Measurements from ENCODE around the gene SLC9C1. TPM values are rescaled to one million over a fixed set of nuclear protein-coding genes. Genes with fewer than 3 reads are reported as not detected.

SLC9C1 gene
- total RNA-seq, 4 donors from 2014 or later = not detected

GRCh38 chr3:112327371-112327951 lies 33.4 kb upstream of the SLC9C1 start:
- Histone ChIP-seq H3K27me3 (no peaks in the 10 kb centered on the region), H3K9me3 (no peaks in the 10 kb centered on the region), H3K4me3 (no peak overlapping the region), H3K27ac (no peak overlapping the region), H3K4me1 (peaks cover 0 to 4% (median under 1%) of the 10 kb centered on the region in 4 donors), H3K36me3 (no peaks in the 10 kb centered on the region)
- intact Hi-C loops (cut with DNase I; ENCODE audit: low total_unique reads) = no loop called here
- no peak for TF ChIP-seq EP300 (IDR thresholded peaks at IDR 0.05; ENCODE audit: low read depth)
- peak; percentile 57 to 72 (median 60) for TF ChIP-seq CTCF (IDR thresholded peaks at IDR 0.05)
- TF ChIP-seq POLR2AphosphoS5 (IDR thresholded peaks at IDR 0.05) = no peak
- in situ Hi-C loops (cut with MboI; ENCODE audit: low pct_ligation_motif_present in 1 of 4, low pct_unique_long_range_greater_than_20kb in 1 of 4, low sequenced_read_pairs in 3 of 4) = loop anchor here in 2 of 4 donors (10.0 kb wide), 2 partner anchors 187 to 197 kb away; no protein-coding TSS in a partner anchor
- no peak for DNase-seq
- WGBS, 2 donors (ENCODE audit: low coverage in 1 of 2) = 0 to 3% methylated on average over 1 to 2 of the region's 2 CpGs

GRCh38 chr3:112321867-112322652 lies 28.0 kb upstream of the SLC9C1 start:
- H3K4me3 ChIP-seq = no peak overlapping the region
- 22 to 43% methylated on average over 3 to 5 of the region's 5 CpGs for WGBS, 2 donors (ENCODE audit: low coverage in 1 of 2)
- peak overlapping the region in 2 of 4 donors; percentile 27 to 29 for H3K27ac ChIP-seq
- peaks cover 0 to 8% (median 0%) of the 10 kb centered on the region in 4 donors for H3K4me1 ChIP-seq
- no peak for TF ChIP-seq POLR2AphosphoS5 (IDR thresholded peaks at IDR 0.05)
- TF ChIP-seq EP300 (IDR thresholded peaks at IDR 0.05; ENCODE audit: low read depth) = no peak
- TF ChIP-seq POLR2A (IDR thresholded peaks at IDR 0.05) = no peak
- no peak for TF ChIP-seq CTCF (IDR thresholded peaks at IDR 0.05)
- no peaks in the 10 kb centered on the region for H3K27me3 ChIP-seq
- no peaks in the 10 kb centered on the region for H3K9me3 ChIP-seq
- in situ Hi-C loops (cut with MboI; ENCODE audit: low pct_ligation_motif_present in 1 of 4, low pct_unique_long_range_greater_than_20kb in 1 of 4, low sequenced_read_pairs in 3 of 4) (loop anchor here in 3 of 4 donors (5.0 to 10.0 kb wide), 3 partner anchors 190 to 203 kb away; no protein-coding TSS in a partner anchor), intact Hi-C loops (cut with DNase I; ENCODE audit: low total_unique reads) (no loop called here)
- no peak for DNase-seq
- no peaks in the 10 kb centered on the region for H3K36me3 ChIP-seq

DNA sequence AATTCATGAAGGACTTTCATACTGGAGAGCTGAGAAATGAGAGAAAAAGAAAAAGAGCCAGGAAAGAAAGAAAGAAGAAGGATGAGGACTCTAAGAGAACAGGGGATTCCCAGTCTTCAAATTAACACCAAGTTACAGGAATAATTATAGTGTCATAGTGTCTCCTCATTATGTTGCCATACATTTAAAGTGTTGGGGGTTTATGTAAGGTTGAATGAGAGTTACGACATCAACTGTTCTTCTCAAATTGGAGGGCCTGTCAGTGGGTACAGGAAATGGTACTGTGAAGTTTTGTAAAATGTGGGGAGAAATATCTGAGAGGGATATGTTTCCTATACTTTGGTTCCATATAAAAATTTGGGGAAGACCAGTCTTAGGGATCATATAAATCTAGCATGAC lies 26.7 kb upstream of the SLC9C1 start:
- no peak for DNase-seq
- Histone ChIP-seq H3K4me1 (peaks cover 0 to 8% (median 0%) of the 10 kb centered on the region in 4 donors), H3K4me3 (no peak overlapping the region), H3K27me3 (no peaks in the 10 kb centered on the region), H3K36me3 (no peaks in the 10 kb centered on the region), H3K9me3 (peaks cover 0 to 8% of the 10 kb centered on the region in 2 donors), H3K27ac (no peak overlapping the region)
- intact Hi-C loops (cut with DNase I; ENCODE audit: low total_unique reads) = no loop called here
- WGBS, 2 donors (ENCODE audit: low coverage in 1 of 2) = 56 to 83% methylated on average over 1 of the region's 1 CpG
- in situ Hi-C loops (cut with MboI; ENCODE audit: low pct_ligation_motif_present in 1 of 4, low pct_unique_long_range_greater_than_20kb in 1 of 4, low sequenced_read_pairs in 3 of 4) = loop anchor here in 3 of 4 donors (5.0 to 10.0 kb wide), 3 partner anchors 192 to 204 kb away; no protein-coding TSS in a partner anchor
- no peak for TF ChIP-seq CTCF (IDR thresholded peaks at IDR 0.05)

GRCh38 chr3:112319516-112320276 lies 25.7 kb upstream of the SLC9C1 start:
- Histone ChIP-seq H3K4me3 (no peak overlapping the region), H3K36me3 (no peaks in the 10 kb centered on the region), H3K27ac (no peak overlapping the region), H3K9me3 (peaks cover 0 to 8% of the 10 kb centered on the region in 2 donors), H3K27me3 (no peaks in the 10 kb centered on the region), H3K4me1 (peaks cover 0 to 8% (median 0%) of the 10 kb centered on the region in 4 donors)
- intact Hi-C loops (cut with DNase I; ENCODE audit: low total_unique reads) = no loop called here
- DNase-seq = no peak
- TF ChIP-seq POLR2A (IDR thresholded peaks at IDR 0.05) (no peak), EP300 (IDR thresholded peaks at IDR 0.05; ENCODE audit: low read depth) (no peak), POLR2AphosphoS5 (IDR thresholded peaks at IDR 0.05) (no peak), CTCF (IDR thresholded peaks at IDR 0.05) (no peak)
- 78 to 93% methylated on average over 4 of the region's 4 CpGs for whole genome bisulfite sequencing, 2 donors (ENCODE audit: low coverage in 1 of 2)
- in situ Hi-C loops (cut with MboI; ENCODE audit: low pct_ligation_motif_present in 1 of 4, low pct_unique_long_range_greater_than_20kb in 1 of 4, low sequenced_read_pairs in 3 of 4) = loop anchor here in 3 of 4 donors (5.0 to 10.0 kb wide), 3 partner anchors 193 to 205 kb away; no protein-coding TSS in a partner anchor
